Stimulated activated naive CD8-positive, alpha-beta T cell treated with anti-CD3 and anti-CD28 coated beads, Interleukin-15, Interleukin-2, amounts not matched to agents 100 ng/mL and 50 ng/mL, for 24 hours (primary cell): ENCODE results near the gene TMEM151A.
"Not testable (repeated sequence)": the region's sequence is repeated elsewhere in the genome, so short reads cannot be mapped to it uniquely, and the experiment has no call there.

ENCODE experiments used
- H3K27ac Mint-ChIP-seq: one replicate; pipeline ENCODE4 v1.8.0; 2021; ENCODE audit warnings: mild to moderate bottlenecking, mixed read lengths
- H3K27me3 Mint-ChIP-seq: one replicate; pipeline ENCODE4 v1.8.0; 2021; ENCODE audit warnings: mixed read lengths
- H3K36me3 Mint-ChIP-seq: one replicate; pipeline ENCODE4 v1.8.0; 2021; ENCODE audit warnings: low read depth, mixed read lengths
- H3K4me1 Mint-ChIP-seq: one replicate; pipeline ENCODE4 v1.8.0; 2021; ENCODE audit warnings: low read depth, mixed read lengths
- H3K4me3 Mint-ChIP-seq: one replicate; pipeline ENCODE4 v1.8.0; 2021; ENCODE audit warnings: mild to moderate bottlenecking, mixed read lengths
- H3K9me3 Mint-ChIP-seq: one replicate; pipeline ENCODE4 v1.8.0; 2021; ENCODE audit warnings: mixed read lengths

Gene TMEM151A

GRCh38 chr11:66275984-66276612 lies 15.6 kb upstream of the TMEM151A start:
- H3K9me3 Mint-ChIP-seq: no peaks in the 10 kb centered on the region
- H3K4me3 Mint-ChIP-seq: no peak overlapping the region
- H3K27ac Mint-ChIP-seq: no peak overlapping the region
- peaks cover 33% of the 10 kb centered on the region for H3K4me1 Mint-ChIP-seq
- peaks cover 27% of the 10 kb centered on the region for H3K36me3 Mint-ChIP-seq
- peaks cover 6% of the 10 kb centered on the region for H3K27me3 Mint-ChIP-seq

GRCh38 chr11:66276619-66277018 lies 15.1 kb upstream of the TMEM151A start:
- not testable (repeated sequence) for H3K9me3 Mint-ChIP-seq, H3K27ac Mint-ChIP-seq
- H3K4me1 Mint-ChIP-seq: peaks cover 32% of the 10 kb centered on the region

GRCh38 chr11:66277064-66277463 lies 14.6 kb upstream of the TMEM151A start:
- Mint-ChIP-seq H3K36me3 (peaks cover 21% of the 10 kb centered on the region), H3K4me1 (peaks cover 32% of the 10 kb centered on the region)
- not testable (repeated sequence) for H3K27ac Mint-ChIP-seq, H3K4me3 Mint-ChIP-seq, H3K27me3 Mint-ChIP-seq, H3K9me3 Mint-ChIP-seq

More at GRCh38 chr11:66276619-66277018, 15.1 kb upstream of the TMEM151A start:
- H3K4me3 Mint-ChIP-seq, H3K27me3 Mint-ChIP-seq: not testable (repeated sequence)
- peaks cover 25% of the 10 kb centered on the region for H3K36me3 Mint-ChIP-seq

- H3K27me3 Mint-ChIP-seq: peaks cover 6% of the 10 kb centered on the region
- no peaks in the 10 kb centered on the region for H3K9me3 Mint-ChIP-seq
- H3K4me3 Mint-ChIP-seq: peak within 1 kb of the TSS; percentile 57
- H3K36me3 Mint-ChIP-seq: peaks cover 15% of the 10 kb centered on the region
- H3K27ac Mint-ChIP-seq: no peak within 1 kb of the TSS
- peaks cover 32% of the 10 kb centered on the region for H3K4me1 Mint-ChIP-seq
Measured at GRCh38 chr11:66277471-66278362, 14.0 kb upstream of the TMEM151A start, which contains the start of gene CNIH2. Gene CNIH2, plus strand, starts transcription at chr11:66278175. Its CDS starts 282 bp downstream, at chr11:66278457.

GRCh38 chr11:66278363-66279091 lies 13.2 kb upstream of the TMEM151A start:
- Mint-ChIP-seq H3K9me3 (no peaks in the 10 kb centered on the region), H3K4me3 (peak overlapping the region; percentile 57), H3K36me3 (peaks cover 7% of the 10 kb centered on the region), H3K27ac (no peak overlapping the region), H3K4me1 (peaks cover 31% of the 10 kb centered on the region), H3K27me3 (peaks cover 6% of the 10 kb centered on the region)

- H3K27ac Mint-ChIP-seq: peak overlapping the region; percentile 63
- H3K9me3 Mint-ChIP-seq: no peaks in the 10 kb centered on the region
- peaks cover 6% of the 10 kb centered on the region for H3K27me3 Mint-ChIP-seq
- peaks cover 31% of the 10 kb centered on the region for H3K4me1 Mint-ChIP-seq
- H3K4me3 Mint-ChIP-seq: peak overlapping the region; percentile 57
- peaks cover 1% of the 10 kb centered on the region for H3K36me3 Mint-ChIP-seq
Measured at GRCh38 chr11:66279092-66279734, 12.5 kb upstream of the TMEM151A start.

- Mint-ChIP-seq H3K9me3 (no peaks in the 10 kb centered on the region), H3K4me3 (no peak overlapping the region), H3K4me1 (peaks cover 31% of the 10 kb centered on the region), H3K27ac (no peak overlapping the region), H3K27me3 (peaks cover 6% of the 10 kb centered on the region), H3K36me3 (no peaks in the 10 kb centered on the region)
Measured at GRCh38 chr11:66280428-66280827, 11.3 kb upstream of the TMEM151A start.

- H3K4me3 Mint-ChIP-seq: no peak overlapping the region
Measured at GRCh38 chr11:66281001-66281400, 10.7 kb upstream of the TMEM151A start.

GRCh38 chr11:66281776-66282467 lies 9.8 kb upstream of the TMEM151A start:
- Mint-ChIP-seq H3K36me3 (peaks cover 3% of the 10 kb centered on the region), H3K27ac (no peak overlapping the region), H3K4me1 (peaks cover 31% of the 10 kb centered on the region), H3K4me3 (peak overlapping the region; percentile 41), H3K27me3 (peaks cover 6% of the 10 kb centered on the region), H3K9me3 (no peaks in the 10 kb centered on the region)

More at GRCh38 chr11:66281001-66281400, 10.7 kb upstream of the TMEM151A start:
- peaks cover 6% of the 10 kb centered on the region for H3K27me3 Mint-ChIP-seq
- H3K9me3 Mint-ChIP-seq: no peaks in the 10 kb centered on the region
- peaks cover 31% of the 10 kb centered on the region for H3K4me1 Mint-ChIP-seq
- H3K36me3 Mint-ChIP-seq: no peaks in the 10 kb centered on the region
- H3K27ac Mint-ChIP-seq: no peak overlapping the region

GRCh38 chr11:66282468-66283455 lies 8.9 kb upstream of the TMEM151A start:
- Mint-ChIP-seq H3K27me3 (peaks cover 6% of the 10 kb centered on the region), H3K4me3 (peak overlapping the region; percentile 41), H3K36me3 (peaks cover 3% of the 10 kb centered on the region), H3K27ac (no peak overlapping the region), H3K9me3 (no peaks in the 10 kb centered on the region), H3K4me1 (peaks cover 34% of the 10 kb centered on the region)

GRCh38 chr11:66283461-66284105 lies 8.1 kb upstream of the TMEM151A start:
- no peak overlapping the region for H3K4me3 Mint-ChIP-seq
- no peaks in the 10 kb centered on the region for H3K9me3 Mint-ChIP-seq

GRCh38 chr11:66284526-66285078 lies 7.1 kb upstream of the TMEM151A start:
- H3K27ac Mint-ChIP-seq: no peak overlapping the region

More at GRCh38 chr11:66283461-66284105, 8.1 kb upstream of the TMEM151A start:
- peaks cover 33% of the 10 kb centered on the region for H3K4me1 Mint-ChIP-seq
- peaks cover 6% of the 10 kb centered on the region for H3K27me3 Mint-ChIP-seq
- H3K27ac Mint-ChIP-seq: no peak overlapping the region
- peaks cover 3% of the 10 kb centered on the region for H3K36me3 Mint-ChIP-seq

More at GRCh38 chr11:66284526-66285078, 7.1 kb upstream of the TMEM151A start:
- Mint-ChIP-seq H3K27me3 (peaks cover 1% of the 10 kb centered on the region), H3K4me1 (peaks cover 32% of the 10 kb centered on the region), H3K9me3 (no peaks in the 10 kb centered on the region), H3K4me3 (no peak overlapping the region), H3K36me3 (peaks cover 3% of the 10 kb centered on the region)
